H9 (cell line): ENCODE data around the gene GEN1. TPM values are rescaled to one million over a fixed set of nuclear protein-coding genes. Genes with fewer than 3 reads are reported as not detected.

ENCODE experiments used
- DNase-seq: peaks from one replicate; pipeline ENCODE4 v3.0.0-alpha.2; 2017
- H2AFZ ChIP-seq: one replicate; pipeline ENCODE4 v1.6.1; 2013; ENCODE audit warnings: mild to moderate bottlenecking, low read length, control low read depth, moderate library complexity
- H2AK5ac ChIP-seq: 2 replicates; pipeline ENCODE4 v1.6.1; 2013; ENCODE audit warnings: low read length, control low read depth, mixed read lengths; ENCODE audit not compliant: insufficient read length
- H2BK120ac ChIP-seq: one replicate; pipeline ENCODE4 v1.6.1; 2013; ENCODE audit warnings: low read depth, mild to moderate bottlenecking, low read length, control low read depth, inconsistent platforms; ENCODE audit not compliant: poor library complexity, severe bottlenecking
- H2BK12ac ChIP-seq: 2 replicates; pipeline ENCODE4 v1.6.1; 2013; ENCODE audit warnings: low read length, control low read depth, mixed read lengths, low read depth; ENCODE audit not compliant: insufficient read length
- H2BK15ac ChIP-seq: 2 replicates; pipeline ENCODE4 v1.6.1; 2013; ENCODE audit warnings: low read depth, low read length, control low read depth
- H2BK20ac ChIP-seq: one replicate; pipeline ENCODE4 v1.6.1; 2013; ENCODE audit warnings: low read depth, mild to moderate bottlenecking, low read length, control low read depth, inconsistent platforms; ENCODE audit not compliant: poor library complexity, severe bottlenecking
- H2BK5ac ChIP-seq: 2 replicates; pipeline ENCODE4 v1.6.1; 2013; ENCODE audit warnings: low read length, control low read depth, mixed read lengths; ENCODE audit not compliant: insufficient read length
- H3K14ac ChIP-seq: 2 replicates; pipeline ENCODE4 v1.6.1; 2013; ENCODE audit warnings: low read length, control low read depth; ENCODE audit not compliant: insufficient read depth
- H3K18ac ChIP-seq: 2 replicates; pipeline ENCODE4 v1.6.1; 2013; ENCODE audit warnings: low read depth, mild to moderate bottlenecking, mixed read lengths, low read length, control low read depth; ENCODE audit not compliant: insufficient read length
- H3K23ac ChIP-seq: 2 replicates; pipeline ENCODE4 v1.6.1; 2013; ENCODE audit warnings: low read length, control low read depth, mixed read lengths, low read depth; ENCODE audit not compliant: insufficient read length
- H3K23me2 ChIP-seq: 2 replicates; pipeline ENCODE4 v1.6.1; 2013; ENCODE audit warnings: low read depth, mild to moderate bottlenecking, mixed read lengths, low read length, control low read depth; ENCODE audit not compliant: insufficient read length, poor library complexity, severe bottlenecking
- H3K27ac ChIP-seq: 2 replicates; pipeline ENCODE4 v1.5.1; 2013; ENCODE audit warnings: low read length, control low read depth, mixed read lengths, low read depth; ENCODE audit not compliant: insufficient read length
- H3K27me3 ChIP-seq: 2 replicates; pipeline ENCODE4 v1.6.1; 2013; ENCODE audit warnings: low read length, control low read depth, inconsistent platforms; ENCODE audit not compliant: insufficient read depth
- H3K4ac ChIP-seq: 2 replicates; pipeline ENCODE4 v1.6.1; 2013; ENCODE audit warnings: low read depth, mild to moderate bottlenecking, control low read depth, inconsistent platforms, low read length, moderate library complexity
- H3K4me1 ChIP-seq: 2 replicates; pipeline ENCODE4 v1.6.1; 2013; ENCODE audit warnings: low read length, control low read depth, inconsistent platforms; ENCODE audit not compliant: insufficient read depth
- H3K4me2 ChIP-seq: 2 replicates; pipeline ENCODE4 v1.6.1; 2013; ENCODE audit warnings: low read length, control low read depth, mixed read lengths; ENCODE audit not compliant: insufficient read length, insufficient read depth
- H3K56ac ChIP-seq: 2 replicates; pipeline ENCODE4 v1.6.1; 2013; ENCODE audit warnings: low read depth, mild to moderate bottlenecking, mixed read lengths, low read length, control low read depth; ENCODE audit not compliant: insufficient read length
- H3K79me1 ChIP-seq: 2 replicates; pipeline ENCODE4 v1.6.1; 2013; ENCODE audit warnings: low read depth, mild to moderate bottlenecking, moderate library complexity, low read length, control low read depth, inconsistent platforms; ENCODE audit not compliant: insufficient read depth, poor library complexity, severe bottlenecking
- H3K79me2 ChIP-seq: 2 replicates; pipeline ENCODE4 v1.6.1; 2013; ENCODE audit warnings: low read length, control low read depth, inconsistent platforms; ENCODE audit not compliant: insufficient read depth
- H3K9ac ChIP-seq: 2 replicates; pipeline ENCODE4 v1.6.1; 2013; ENCODE audit warnings: low read length, control low read depth, mixed read lengths; ENCODE audit not compliant: insufficient read length; ENCODE audit errors: extremely low read depth
- H3K9me3 ChIP-seq: one replicate; pipeline ENCODE4 v1.6.1; 2013; ENCODE audit warnings: low read depth, low read length, inconsistent platforms; ENCODE audit not compliant: control insufficient read depth
- H3T11ph ChIP-seq: one replicate; pipeline ENCODE4 v1.6.1; 2013; ENCODE audit warnings: mild to moderate bottlenecking, low read length, control low read depth, inconsistent platforms
- H4K20me1 ChIP-seq: one replicate; pipeline ENCODE4 v1.6.1; 2013; ENCODE audit not compliant: control insufficient read depth, insufficient read length, insufficient read depth
- H4K5ac ChIP-seq: 2 replicates; pipeline ENCODE4 v1.6.1; 2013; ENCODE audit warnings: low read depth, mild to moderate bottlenecking, mixed read lengths, low read length, control low read depth; ENCODE audit not compliant: insufficient read length
- H4K8ac ChIP-seq: replicated peaks from 2 replicates; pipeline ENCODE4 v1.6.1; 2013; ENCODE audit warnings: low read length, control low read depth, mixed read lengths, low read depth; ENCODE audit not compliant: insufficient read length
- H4K91ac ChIP-seq: 2 replicates; pipeline ENCODE4 v1.6.1; 2013; ENCODE audit warnings: low read depth, mild to moderate bottlenecking, moderate library complexity, mixed read lengths, low read length, control low read depth; ENCODE audit not compliant: insufficient read length
- H3K27ac Mint-ChIP-seq, 3 experiments: 2 replicates in 2 of 3; 3 replicates in 1 of 3; pipeline ENCODE4 v1.8.0; 2020 to 2021; ENCODE audit warnings: mixed read lengths in 3 of 3, mild to moderate bottlenecking in 1 of 3, moderate library complexity in 1 of 3
- H3K27me3 Mint-ChIP-seq: 2 replicates; pipeline ENCODE4 v1.8.0; 2021; ENCODE audit warnings: low read depth, mild to moderate bottlenecking, moderate library complexity, mixed read lengths
- H3K36me3 Mint-ChIP-seq, 3 experiments: 2 replicates in 2 of 3; 3 replicates in 1 of 3; pipeline ENCODE4 v1.8.0; 2020 to 2021; ENCODE audit warnings: low read depth in 3 of 3, mixed read lengths in 3 of 3; ENCODE audit not compliant: insufficient read depth in 1 of 3
- H3K4me1 Mint-ChIP-seq, 2 experiments: 2 replicates each; pipeline ENCODE4 v1.8.0; 2020; ENCODE audit warnings: mixed read lengths in 2 of 2
- H3K4me3 Mint-ChIP-seq, 2 experiments: 2 replicates in 1 of 2; 3 replicates in 1 of 2; pipeline ENCODE4 v1.8.0; 2020 to 2021; ENCODE audit warnings: mild to moderate bottlenecking in 2 of 2, mixed read lengths in 2 of 2, moderate library complexity in 1 of 2
- H3K9me3 Mint-ChIP-seq, 2 experiments: 2 replicates in 1 of 2; 3 replicates in 1 of 2; pipeline ENCODE4 v1.8.0; 2020; ENCODE audit warnings: mild to moderate bottlenecking in 2 of 2, mixed read lengths in 2 of 2, moderate library complexity in 1 of 2
- WGBS: extraction: QIAGEN DNeasy Blood & Tissue Kit; methylation state at CpG from one replicate; pipeline ENCODE4 v1.1.7; 2013; ENCODE audit warnings: missing lambda C conversion rate, low lambda C conversion rate, mixed read lengths; ENCODE audit not compliant: insufficient read length; ENCODE audit errors: extremely low coverage; 5-methylcytosine and 5-hydroxymethylcytosine counted together
- total RNA-seq: library from RNA; stranded (reverse); gene quantifications from 2 replicates; pipeline ENCODE4 v1.2.1, GENCODE V29; 2021
- TF ChIP-seq, protein P1 (sequence below): fragments of 200-600 bp; sonication (generic); conservative IDR thresholded peaks from 3 replicates; pipeline ENCODE4 v1.8.0; 2021; ENCODE audit warnings: antibody characterized with exemption, mild to moderate bottlenecking

Gene GEN1
- total RNA-seq, 1 experiment from 2014 or later = 28.1 TPM

DNA sequence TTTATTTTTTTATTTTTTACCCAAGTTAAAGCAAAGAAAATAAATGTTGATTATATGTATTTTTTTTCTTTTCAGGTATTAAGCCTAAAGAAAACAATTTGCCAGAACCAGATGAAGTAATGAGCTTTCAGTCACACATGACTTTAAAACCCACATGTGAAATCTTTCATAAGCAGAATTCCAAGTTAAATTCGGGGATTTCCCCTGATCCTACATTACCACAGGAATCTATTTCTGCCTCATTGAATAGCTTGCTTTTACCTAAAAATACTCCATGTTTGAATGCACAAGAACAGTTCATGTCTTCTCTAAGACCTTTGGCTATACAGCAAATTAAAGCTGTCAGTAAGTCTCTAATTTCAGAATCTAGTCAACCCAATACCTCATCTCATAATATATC is 26.6 kb downstream of the GEN1 start:
- Histone ChIP-seq H4K20me1 (no peaks in the 10 kb centered on the region), H2AK5ac (no peak overlapping the region), H4K91ac (no peak overlapping the region), H3T11ph (no peak overlapping the region), H4K5ac (no peak overlapping the region), H3K14ac (no peak overlapping the region), H3K9ac (no peak overlapping the region), H3K4me2 (no peak overlapping the region), H3K79me1 (no peaks in the 10 kb centered on the region), H3K27me3 (no peaks in the 10 kb centered on the region), H3K56ac (no peak overlapping the region), H2BK12ac (no peak overlapping the region), H2AFZ (no peak overlapping the region), H3K4me1 (no peaks in the 10 kb centered on the region), H3K18ac (no peak overlapping the region), H2BK5ac (no peak overlapping the region), H2BK15ac (no peak overlapping the region), H2BK20ac (no peak overlapping the region), H3K23me2 (no peaks in the 10 kb centered on the region), H4K8ac (no peak overlapping the region), H3K4ac (no peak overlapping the region), H3K23ac (no peak overlapping the region), H2BK120ac (no peak overlapping the region), H3K27ac (no peak overlapping the region), H3K9me3 (no peaks in the 10 kb centered on the region), H3K79me2 (no peaks in the 10 kb centered on the region)
- no peak for DNase-seq
- no peaks in the 10 kb centered on the region for H3K9me3 Mint-ChIP-seq
- TF ChIP-seq, protein P1, sequence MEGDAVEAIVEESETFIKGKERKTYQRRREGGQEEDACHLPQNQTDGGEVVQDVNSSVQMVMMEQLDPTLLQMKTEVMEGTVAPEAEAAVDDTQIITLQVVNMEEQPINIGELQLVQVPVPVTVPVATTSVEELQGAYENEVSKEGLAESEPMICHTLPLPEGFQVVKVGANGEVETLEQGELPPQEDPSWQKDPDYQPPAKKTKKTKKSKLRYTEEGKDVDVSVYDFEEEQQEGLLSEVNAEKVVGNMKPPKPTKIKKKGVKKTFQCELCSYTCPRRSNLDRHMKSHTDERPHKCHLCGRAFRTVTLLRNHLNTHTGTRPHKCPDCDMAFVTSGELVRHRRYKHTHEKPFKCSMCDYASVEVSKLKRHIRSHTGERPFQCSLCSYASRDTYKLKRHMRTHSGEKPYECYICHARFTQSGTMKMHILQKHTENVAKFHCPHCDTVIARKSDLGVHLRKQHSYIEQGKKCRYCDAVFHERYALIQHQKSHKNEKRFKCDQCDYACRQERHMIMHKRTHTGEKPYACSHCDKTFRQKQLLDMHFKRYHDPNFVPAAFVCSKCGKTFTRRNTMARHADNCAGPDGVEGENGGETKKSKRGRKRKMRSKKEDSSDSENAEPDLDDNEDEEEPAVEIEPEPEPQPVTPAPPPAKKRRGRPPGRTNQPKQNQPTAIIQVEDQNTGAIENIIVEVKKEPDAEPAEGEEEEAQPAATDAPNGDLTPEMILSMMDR = no peak
- H3K27me3 Mint-ChIP-seq = no peaks in the 10 kb centered on the region; the same call in 1 of the 2 replicates
- H3K36me3 Mint-ChIP-seq = peaks cover 16 to 61% (median 49%) of the 10 kb centered on the region in 3 experiments; a peak in 6 of 7 replicates
- H3K4me3 Mint-ChIP-seq = no peak overlapping the region
- no peak overlapping the region for H3K27ac Mint-ChIP-seq
- WGBS = no CpG with 5 or more reads among the region's 1 CpG
- peaks cover 0 to 3% of the 10 kb centered on the region in 2 experiments; a peak in 1 of 4 replicates for H3K4me1 Mint-ChIP-seq
